Measurements from ENCODE around the gene IFT88. TPM values are rescaled to one million over a fixed set of nuclear protein-coding genes. Genes with fewer than 3 reads are reported as not detected.

IFT88 gene
- total RNA-seq, 1 donor, result 8.7 TPM

Other genes with a start within 250 kb of the IFT88 start
- gene CRYL1, start 41.3 kb upstream of the IFT88 start, total RNA-seq, result 18.2 TPM
- gene IL17D, start 136.5 kb downstream of the IFT88 start, total RNA-seq, result not detected
- gene EEF1AKMT1, start 206.8 kb downstream of the IFT88 start, total RNA-seq, result 0.63 TPM